Stimulated activated CD4-positive, alpha-beta T cell treated with anti-CD3 and anti-CD28 coated beads, Interleukin-4, amount 100 ng/mL, for 4 hours (primary cell): ENCODE results near the gene RNF149.
A peak's percentile ranks its signal among the peaks of the same experiment; 100 is the strongest.
"Not testable (repeated sequence)": the region's sequence is repeated elsewhere in the genome, so short reads cannot be mapped to it uniquely, and the experiment has no call there.

Source experiments
- DNase-seq, 2 experiments: peaks; one replicate each; pipeline ENCODE4 v3.0.0-alpha.2; 2020

Gene RNF149

DNA sequence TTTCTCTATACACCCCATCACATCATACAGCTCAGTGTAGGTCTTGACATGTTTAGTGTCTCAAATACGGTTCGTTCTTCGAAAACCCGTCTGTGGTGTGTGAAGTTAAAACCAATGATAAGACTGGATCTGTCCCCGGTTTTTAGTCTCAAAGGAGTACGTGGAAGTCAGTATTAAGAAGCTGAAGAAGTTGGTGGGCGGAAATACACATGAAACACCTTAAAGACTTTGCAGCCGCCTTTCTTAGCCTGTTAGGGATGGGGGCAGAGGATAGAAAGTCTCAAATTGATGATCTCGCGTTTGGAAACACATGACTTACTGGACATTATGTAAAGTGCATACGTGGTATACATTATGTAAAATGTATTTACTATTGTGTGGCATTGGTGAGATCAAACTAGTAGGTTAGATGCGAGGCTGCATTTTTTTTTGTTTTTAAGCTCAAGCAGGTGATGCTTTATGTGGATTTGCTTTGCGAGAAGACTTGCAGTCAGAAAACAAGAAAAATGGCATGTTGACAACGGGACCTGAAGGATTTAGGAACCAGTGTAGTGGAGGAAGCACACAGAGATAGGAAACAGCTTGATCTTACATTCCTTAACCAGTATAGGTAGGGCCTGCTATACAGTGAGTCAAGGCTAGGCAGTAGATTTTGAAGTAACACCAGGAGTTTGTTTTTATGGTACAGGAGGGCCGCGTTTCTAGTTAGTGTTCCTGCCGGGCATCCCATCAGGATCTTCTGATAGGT is 54.6 kb downstream of the RNF149 start:
- no peak for DNase-seq

DNA sequence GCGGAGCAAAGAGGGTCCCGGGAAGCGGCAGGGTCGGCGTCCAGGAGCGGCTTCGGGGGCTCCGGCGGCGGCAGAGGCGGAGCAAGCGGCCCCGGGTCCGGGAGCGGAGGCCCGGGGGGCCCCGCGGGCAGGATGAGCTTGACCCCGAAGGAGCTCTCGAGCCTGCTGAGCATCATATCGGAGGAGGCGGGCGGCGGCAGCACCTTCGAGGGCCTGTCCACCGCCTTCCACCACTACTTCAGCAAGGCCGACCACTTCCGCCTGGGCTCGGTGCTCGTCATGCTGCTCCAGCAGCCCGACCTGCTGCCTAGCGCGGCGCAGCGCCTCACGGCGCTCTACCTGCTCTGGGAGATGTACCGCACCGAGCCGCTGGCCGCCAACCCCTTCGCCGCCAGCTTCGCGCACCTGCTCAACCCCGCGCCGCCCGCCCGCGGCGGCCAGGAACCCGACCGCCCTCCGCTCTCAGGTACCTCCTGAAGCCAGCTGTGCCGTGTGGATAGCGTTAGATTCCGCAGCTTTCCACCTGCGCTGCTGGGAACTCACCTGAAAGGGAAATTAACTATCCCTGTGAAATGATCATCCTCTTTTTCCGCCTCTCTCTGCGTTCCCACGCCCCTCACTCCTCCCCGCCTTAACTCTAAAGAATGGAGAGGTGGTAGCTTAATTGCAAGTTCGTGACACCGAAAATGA is 55.3 kb downstream of the RNF149 start:
- peak; percentile 55 to 71 for DNase-seq

DNA sequence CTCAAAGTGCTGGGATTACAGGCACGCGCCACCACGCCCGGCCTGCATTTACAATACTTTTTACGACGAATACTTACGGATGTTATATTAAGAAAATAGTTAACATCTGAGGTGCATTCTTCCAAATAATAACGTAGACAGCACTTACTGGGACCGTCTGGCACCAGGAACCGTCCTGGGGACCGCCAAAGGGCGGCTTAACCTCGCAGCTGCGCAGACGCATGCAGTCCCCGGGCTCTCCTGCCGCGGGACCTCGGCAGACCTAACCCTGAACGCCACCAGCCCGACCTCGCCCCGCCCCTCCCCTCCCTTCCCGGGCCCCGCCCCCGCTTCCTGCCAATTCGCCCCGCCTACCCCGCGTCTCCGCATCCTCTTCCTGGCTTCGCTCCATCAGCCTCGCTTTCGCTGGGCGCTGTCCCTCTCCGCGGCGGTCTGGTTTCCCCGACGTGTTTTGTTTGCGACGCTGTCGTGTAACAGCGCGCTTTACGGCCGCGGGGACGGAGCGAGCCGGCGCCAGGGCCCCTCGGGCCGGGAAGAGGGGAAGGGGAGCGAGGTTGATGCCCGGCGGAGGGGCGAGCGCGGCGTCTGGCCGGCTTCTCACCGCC is 56.0 kb downstream of the RNF149 start, which contains the start of gene CNOT11:
Gene CNOT11 (plus strand): TSS at position 479 of the 605 bp plus-strand sequence. CDS start 79 bp downstream, at position 558.
- peak; percentile 98 to 99 for DNase-seq

DNA sequence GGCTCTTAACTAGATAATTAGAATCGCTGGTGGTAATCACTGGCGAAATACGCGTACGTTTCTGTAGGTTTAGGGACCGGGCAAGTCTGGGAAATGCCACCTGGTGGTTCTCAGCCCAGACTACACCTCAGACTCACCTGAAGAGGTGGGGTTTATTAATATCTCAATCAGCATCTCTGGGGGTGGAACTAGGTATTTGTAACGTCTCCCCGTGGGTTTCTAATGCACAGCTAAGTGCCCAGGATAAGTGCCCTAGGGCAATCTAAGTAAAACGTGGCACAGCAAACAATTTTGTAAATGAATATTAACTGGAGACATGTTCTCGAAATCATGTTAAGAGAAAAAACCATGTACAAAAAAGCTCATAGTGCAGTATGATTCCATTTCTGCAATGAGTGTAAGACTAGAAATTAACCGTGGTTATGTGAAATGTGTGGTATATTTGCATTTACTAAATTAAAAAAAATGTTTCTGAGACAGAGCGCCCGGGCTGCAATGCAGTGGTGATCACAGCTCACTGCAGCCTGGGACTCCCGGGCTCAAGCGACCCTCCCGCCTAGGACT is 56.6 kb downstream of the RNF149 start:
- DNase-seq = peak; percentile 5 to 18

DNA sequence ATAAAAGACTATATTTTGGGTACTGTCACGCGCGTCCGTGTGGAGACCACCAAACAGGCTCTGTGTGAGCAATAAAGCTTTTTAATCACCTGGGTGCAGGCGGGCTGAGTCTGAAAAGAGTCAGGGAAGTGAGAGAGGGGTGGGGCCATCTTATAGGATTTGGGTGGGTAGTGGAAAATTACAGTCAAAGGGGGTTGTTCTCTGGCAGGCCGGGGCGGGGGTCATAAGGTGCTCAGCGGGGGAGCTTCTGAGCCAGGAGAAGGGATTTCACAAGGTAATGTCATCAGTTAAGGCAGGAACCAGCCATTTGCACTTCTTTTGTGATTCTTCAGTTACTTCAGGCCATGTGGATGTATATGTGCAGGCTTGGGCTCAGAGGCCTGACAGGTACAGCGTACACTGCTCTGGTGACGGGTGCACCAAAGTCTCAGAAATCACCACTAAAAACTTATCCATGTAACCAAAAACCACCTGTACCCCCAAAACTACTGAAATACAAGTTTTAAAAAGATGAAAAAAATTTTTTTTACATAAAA is 57.2 kb downstream of the RNF149 start:
- not testable (repeated sequence) for DNase-seq

DNA sequence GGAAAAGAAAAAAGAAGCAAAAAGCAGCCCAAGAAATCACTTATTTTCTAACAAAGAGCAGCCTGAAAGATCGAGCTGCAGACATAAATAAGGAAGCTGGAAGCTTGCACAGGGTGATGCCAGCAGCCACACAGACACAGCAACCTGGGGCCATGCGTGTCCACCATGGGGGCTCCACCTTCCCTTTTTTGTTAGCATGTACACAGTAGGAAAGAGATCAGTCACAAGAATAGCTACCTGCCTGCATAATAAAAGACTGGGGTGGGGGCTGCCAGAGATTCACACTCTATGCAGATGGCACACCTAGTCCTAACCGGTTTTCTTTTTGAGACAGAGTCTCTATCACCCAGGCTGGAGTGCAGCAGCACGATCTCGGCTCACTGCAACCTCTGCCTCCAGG is 58.7 kb downstream of the RNF149 start:
- DNase-seq = no peak

DNA sequence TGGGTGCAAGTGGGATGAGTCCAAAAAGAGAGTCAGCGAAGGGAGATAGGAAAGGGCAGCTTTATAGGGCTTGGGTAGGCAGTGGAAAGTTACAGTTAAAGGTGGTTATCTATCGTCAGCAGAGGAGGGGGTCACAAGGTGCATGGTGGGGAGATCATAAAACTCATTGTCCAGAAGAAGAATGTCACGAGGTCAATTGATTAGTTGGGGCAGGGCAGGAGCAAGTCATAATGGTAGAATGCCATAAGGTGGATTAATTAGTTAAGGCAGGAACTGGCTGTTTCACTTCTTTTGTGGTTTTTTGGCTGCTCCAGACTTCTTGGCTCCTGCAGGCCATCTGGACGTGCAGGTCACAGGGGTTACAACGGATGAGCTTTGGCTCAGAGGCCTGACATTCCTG is 59.7 kb downstream of the RNF149 start:
- DNase-seq = not testable (repeated sequence)

DNA sequence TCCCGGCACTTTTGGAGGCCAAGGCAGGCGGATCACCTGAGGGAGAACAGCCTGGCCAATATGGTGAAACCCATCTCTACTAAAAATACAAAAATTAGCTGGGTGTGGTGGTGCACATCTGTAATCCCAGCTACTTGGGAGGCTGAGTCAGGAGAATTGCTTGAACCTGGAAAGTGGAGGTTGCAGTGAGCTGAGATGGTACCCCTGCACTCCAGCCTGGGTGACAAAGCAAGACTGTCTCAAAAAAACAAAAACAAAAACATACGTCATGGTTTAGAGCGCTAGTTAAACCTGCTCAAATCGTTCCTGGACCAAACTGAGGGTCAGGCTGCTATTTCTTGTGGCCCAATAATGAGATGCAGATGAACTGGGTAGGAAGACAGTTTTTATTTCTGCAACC is 63.0 kb downstream of the RNF149 start:
- DNase-seq = not testable (repeated sequence)

DNA sequence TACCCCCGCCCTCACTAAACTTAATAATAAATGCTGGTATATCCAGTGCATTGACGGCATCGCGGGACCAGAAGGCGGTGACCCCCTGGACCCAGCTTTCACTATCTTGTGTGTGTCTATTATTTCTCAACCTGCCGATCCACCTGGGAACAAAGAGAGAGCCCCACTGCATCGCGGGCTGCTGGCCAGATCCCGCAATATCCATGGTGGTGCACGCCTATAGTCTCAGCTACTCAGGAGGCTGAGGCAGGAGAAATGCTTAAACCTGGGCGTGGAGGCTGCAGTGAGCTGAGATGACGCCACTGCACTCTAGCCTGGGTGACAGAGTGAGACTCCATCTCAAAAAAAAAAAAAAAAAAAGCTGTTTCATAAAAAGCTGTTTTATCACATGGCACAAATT is 63.6 kb downstream of the RNF149 start:
- DNase-seq = not testable (repeated sequence)

DNA sequence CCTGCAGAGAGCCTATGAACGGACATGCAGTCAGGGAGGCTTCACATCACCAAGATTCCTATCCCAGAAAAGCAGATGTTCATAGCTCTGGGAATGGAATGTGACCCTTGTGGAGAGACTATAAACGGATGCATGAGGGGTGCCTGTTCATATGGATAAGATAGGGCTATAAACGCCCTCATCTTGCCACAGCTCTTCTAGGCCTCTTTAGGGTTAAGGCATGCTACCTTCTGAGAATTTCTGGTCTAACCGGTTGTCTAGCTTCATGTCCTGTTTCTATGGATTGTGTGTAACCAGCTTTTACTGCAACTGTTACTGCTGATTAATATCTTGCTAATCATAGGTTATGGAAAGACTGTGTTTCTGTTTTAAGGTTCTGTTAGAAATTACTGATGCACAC is 64.1 kb downstream of the RNF149 start:
- not testable (repeated sequence) for DNase-seq

DNA sequence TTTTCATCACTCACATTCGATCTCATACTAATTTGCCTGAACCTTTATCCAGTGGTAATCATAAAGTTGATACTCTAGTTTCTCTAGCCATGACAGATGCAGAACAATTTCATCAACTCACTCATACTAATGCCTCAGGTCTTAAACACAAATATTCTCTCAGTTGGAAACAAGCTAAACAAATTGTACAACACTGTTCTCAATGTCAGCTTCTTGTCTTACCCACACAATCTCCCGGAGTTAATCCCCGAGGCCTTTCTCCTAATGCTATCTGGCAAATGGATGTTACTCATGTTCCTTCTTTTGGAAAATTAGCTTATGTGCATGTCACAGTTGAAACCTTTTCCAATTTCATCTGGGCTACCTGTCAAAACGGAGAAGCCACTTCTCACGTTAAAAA is 67.3 kb downstream of the RNF149 start:
- no peak for DNase-seq

DNA sequence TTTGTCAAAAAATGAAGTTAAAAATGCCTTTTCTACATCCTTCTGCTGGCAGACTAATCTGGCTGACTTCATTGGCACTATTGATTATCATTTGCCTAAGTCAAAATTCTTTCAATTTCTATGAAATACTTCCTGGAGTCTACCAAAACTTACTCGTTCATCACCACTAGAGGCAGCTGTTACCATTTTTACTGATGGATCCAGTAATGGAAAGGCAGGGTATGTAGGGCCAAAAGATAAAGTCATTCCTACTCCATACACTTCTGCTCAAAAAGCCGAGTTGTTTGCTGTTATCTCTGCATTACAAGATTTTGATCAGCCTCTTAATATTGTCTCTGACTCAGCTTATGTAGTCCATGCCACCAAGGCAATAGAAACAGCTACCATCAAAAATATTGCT is 67.8 kb downstream of the RNF149 start:
- DNase-seq = not testable (repeated sequence)

DNA sequence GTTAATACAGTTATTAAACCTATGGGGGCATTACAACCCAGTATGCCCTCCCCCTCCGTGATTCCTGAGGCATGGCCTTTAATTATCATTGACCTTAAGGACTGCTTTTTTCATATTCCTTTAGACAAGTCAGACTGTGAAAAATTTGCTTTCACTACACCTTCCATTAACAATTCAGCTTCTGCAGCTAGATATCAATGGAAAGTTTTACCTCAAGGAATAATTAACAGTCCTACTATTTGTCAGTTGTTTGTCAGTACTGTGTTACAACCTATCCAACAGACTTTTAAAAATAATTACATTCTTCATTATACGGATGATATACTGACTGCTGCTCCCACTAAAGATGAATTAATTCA is 68.8 kb downstream of the RNF149 start:
- DNase-seq = not testable (repeated sequence)

DNA sequence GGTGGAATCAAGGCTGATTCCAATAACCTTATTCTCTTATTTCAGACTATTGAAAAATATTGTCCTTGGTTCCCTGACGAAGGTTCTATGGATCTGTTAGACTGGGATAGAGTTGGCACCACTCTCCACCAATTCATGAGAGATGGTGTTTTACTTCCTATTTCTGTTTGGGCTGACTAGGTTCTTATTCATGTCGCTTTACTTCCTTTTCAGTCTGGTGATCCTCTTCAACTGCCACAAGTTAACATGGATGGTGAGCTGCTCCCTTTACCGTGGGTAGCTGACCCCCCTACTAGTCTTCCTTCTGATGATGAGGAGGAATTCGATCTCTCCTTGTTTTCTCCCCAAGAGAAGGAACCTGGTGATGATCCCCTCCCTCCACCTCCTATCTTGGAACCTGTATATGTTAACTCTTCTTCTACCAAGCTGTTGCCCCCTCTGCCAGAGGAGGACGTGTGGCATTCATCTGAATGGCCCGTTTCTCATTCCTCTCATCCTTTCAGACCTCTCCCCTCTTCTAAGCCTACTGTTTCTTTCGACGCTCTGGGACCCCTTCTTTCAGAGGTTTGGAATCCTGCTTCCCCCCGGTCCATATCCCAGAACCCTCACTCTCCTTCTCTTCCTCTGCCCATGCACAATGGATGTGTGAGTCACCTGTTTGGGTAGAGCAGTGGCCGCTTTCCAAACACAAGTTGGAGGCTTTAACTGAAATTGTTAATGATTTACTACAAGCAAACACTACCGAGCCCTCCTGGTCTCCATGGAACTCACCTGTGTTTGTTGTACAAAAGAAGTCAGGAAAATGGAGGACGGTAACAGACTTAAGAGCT is 69.4 kb downstream of the RNF149 start:
- DNase-seq = no peak

DNA sequence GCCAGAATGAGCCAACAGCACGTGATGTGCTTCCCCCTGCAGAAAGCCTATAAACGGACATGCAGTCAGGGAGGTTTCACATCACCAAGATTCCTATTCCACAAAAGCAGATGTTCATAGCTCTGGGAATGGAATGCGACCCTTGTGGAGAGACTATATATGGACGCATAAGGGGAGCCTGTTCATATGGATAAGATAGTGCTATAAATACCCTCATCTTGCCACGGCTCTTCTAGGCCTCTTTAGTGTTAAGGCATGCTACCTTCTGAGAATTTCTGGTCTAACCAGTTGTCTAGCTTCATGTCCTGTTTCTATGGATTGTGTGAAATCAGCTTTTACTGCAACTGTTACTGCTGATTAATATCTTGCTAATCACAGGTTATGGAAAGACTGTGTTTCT is 70.6 kb downstream of the RNF149 start:
- DNase-seq = not testable (repeated sequence)

DNA sequence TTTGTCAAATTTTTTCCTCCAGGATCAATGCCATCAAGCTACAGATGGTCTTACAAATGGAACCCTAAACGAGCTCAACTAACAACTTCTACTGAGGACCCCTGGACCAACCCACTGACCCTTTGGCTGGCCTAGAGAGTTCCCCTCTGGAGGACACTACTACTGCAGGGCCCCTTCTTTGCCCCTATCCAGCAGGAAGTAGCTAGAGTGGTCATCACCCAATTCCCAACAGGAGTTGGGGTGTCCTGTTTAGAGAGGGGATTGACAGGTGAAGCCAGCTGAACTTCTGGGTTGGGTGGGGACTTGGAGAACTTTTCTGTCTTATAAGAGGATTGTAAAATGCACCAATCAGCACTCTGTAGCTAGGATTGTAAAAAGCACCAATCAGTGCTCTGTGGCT is 72.5 kb downstream of the RNF149 start:
- not testable (repeated sequence) for DNase-seq

DNA sequence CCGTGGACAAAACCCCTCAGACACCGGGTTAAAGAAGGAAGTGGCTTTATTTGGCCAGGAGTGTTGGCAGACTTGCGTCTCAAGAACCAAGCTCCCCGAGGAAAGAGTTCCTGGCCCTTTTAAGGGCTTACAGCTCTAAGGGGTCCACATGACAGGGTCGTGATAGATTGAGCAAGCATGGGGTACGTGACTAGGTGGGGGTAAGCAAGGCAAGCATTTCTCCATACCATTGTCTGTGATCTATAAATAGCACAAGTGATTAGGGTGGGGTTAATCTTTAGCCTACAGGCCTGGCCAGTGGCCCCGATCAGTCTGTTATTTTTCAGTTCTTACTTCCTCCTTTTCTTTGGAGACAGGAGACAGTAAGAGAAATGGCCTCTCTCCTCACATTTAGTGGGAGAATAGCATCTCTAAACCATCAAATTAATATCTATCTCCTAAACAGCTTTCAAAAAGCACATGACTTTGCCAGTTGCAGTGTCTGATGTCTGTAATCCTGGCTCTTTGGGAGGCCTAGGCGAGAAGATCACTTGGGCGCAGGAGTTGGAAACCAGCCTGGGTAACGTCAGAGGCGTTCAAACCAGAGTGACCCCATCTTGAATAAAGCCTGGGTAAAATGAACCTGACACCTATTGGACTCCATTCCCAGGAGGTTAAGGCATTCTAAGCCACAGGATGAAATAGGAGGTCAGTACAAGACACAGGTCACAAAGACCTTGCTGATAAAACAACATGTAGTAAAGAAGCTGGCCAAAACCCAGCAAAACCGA is 74.1 kb downstream of the RNF149 start:
- no peak for DNase-seq

DNA sequence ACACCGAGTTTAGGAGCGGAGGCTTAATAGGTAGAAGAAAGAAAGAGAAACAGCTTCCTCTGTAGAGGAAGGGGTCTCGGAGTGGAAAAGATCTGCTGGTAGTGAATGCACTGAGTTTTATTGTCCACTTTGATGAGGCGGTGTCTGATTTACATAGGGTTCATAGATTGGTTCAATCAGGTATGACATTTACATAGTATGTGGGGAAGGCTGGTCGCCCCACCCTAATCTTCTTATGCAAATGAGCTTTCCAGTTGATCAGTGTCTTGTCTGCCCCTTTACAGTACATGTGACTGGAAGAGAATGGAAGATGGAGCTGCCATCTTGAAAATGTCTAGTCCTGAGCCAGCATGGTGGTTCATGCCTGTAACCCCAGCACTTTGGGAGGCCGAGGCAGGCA is 75.7 kb downstream of the RNF149 start:
- DNase-seq = no peak

DNA sequence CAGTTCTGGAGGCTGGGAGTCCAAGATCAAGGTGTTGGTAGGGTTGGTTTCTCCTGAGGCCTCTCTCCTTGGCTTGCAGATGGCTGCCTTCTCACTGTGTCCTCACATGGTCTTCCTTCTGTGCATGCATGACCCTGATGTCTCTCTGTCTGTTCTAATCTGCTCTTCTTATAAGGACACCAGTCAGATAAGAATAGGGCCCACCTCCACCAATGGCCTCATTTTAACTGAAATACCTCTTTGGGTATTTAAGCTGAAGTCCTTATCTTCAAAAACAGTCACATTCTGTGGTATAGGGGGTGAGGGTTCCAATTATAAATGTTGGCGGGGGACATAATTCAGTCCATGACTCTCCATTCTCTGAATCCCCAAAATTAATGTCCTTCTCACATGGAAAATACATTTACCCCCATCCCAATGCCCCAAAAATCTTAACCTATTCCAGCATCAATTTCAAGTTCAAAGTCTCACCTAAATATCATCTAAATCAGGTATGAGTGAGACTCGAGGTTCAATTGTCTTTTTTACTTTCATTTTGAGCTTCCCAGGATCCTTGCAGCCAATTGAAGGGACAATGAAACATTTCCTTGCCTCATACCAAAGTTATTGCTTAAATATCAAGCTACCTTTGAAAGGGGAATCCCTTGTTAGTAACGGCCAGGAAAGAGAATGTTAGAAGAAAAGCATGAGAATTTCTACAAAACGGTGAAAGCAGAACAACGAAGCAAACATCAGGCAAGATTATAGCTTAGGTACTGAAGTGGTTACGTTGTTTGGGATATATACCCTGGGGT is 76.4 kb downstream of the RNF149 start:
- DNase-seq = no peak

DNA sequence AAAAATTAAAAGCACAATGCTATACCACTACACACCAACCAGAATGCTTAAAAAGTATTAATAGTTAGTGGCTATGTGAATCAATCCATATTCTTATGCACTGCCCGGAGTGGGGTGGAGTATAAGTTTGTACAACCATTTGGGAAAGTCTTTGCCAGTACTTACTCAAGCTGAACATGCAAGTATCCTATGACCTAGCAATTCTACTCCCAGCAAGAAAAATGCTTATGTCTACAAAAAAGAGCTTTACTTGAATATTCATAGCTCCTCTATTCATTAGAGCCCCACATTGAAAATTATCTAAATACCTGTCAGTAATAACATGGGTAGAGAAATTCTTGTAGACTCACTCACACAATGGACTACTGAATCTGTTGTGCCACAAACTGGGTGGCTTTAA is 77.3 kb downstream of the RNF149 start:
- no peak for DNase-seq

DNA sequence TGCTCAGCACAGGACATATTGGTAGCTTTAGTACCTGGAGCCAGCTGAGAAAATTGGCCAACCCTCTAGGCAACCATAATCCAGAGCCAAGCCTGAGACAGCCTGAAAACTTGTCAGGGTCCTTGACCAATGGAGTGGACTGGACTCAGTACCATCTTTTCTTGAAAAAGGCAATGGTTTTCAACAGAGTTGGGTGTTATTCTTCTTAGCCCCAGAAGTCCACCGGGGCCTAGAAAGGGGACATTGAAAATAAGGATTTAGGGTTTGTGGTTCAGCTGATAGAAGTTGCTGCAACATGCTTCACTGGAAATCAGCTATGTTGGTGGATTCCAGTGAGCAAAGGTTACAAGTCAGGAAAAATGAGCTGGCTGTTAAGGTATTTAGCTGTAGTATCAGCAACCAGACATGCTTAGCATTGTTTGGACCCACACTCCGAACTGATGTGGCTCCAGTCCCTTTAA is 77.9 kb downstream of the RNF149 start:
- DNase-seq = no peak
